ENCODE data around the gene ZMAT5. TPM values are rescaled to one million over a fixed set of nuclear protein-coding genes. Genes with fewer than 3 reads are reported as not detected.

The ZMAT5 gene
- polyA plus RNA-seq, 2 of the 4 experiments (the other 2 are of a cell fraction): 13.0 to 13.3 TPM

- no peaks in the 10 kb centered on the region for H3K9me3 ChIP-seq
- DNase-seq (ENCODE audit: low read depth in 1 of 2, low spot score in 1 of 2) (no peak), ATAC-seq (no peak), FAIRE-seq (no peak)
- no peak overlapping the region for H3K4me3 ChIP-seq
- WGBS (ENCODE audit: missing lambda C conversion rate): 90% methylated on average over 2 of the region's 7 CpGs
- TF ChIP-seq HMGXB4 (CRISPR knock-in tag; IDR thresholded peaks at IDR 0.05; ENCODE audit: borderline replicate concordance) (no peak), BHLHE40 (IDR thresholded peaks at IDR 0.05; ENCODE audit: low read depth, low read length) (no peak), RNF2 (IDR thresholded peaks at IDR 0.05; ENCODE audit: borderline replicate concordance, low read depth) (no peak), KDM1A (IDR thresholded peaks at IDR 0.05; ENCODE audit: low read depth) (no peak)
- CTCF ChIA-PET: interaction anchor here (1.2 to 1.7 kb wide), 4 partner anchors 12 to 383 kb away, joined by 3 to 4 read pairs (median 4); no protein-coding TSS in a partner anchor
- H3K4me1 ChIP-seq: peaks cover 38% of the 10 kb centered on the region
- H3K27ac ChIP-seq: no peak overlapping the region
- no peak overlapping the region for H3K4me2 ChIP-seq
- POLR2A ChIA-PET: no interaction called here
Observed at GRCh38 chr22:29705651-29706050, 61.2 kb downstream of the ZMAT5 start.

- CTCF ChIA-PET: interaction anchor here (0.7 to 1.7 kb wide), 5 partner anchors 10 to 384 kb away, joined by 3 to 4 read pairs (median 4); no protein-coding TSS in a partner anchor
- Histone ChIP-seq H3K4me3 (no peak overlapping the region), H3K9me3 (no peaks in the 10 kb centered on the region), H3K4me1 (peaks cover 39% of the 10 kb centered on the region), H3K27ac (peak overlapping the region in 1 of 2 experiments; percentile 78; a peak in 3 of 6 replicates), H3K4me2 (peak overlapping the region; percentile 58)
- DNase-seq (ENCODE audit: low read depth in 1 of 2, low spot score in 1 of 2) (peak in 1 of 2 experiments; percentile 43), ATAC-seq (peak; percentile 44 to 65), FAIRE-seq (no peak)
- 28% methylated on average over 9 of the region's 14 CpGs for WGBS (ENCODE audit: missing lambda C conversion rate)
- POLR2A ChIA-PET: no interaction called here
- TF ChIP-seq FOXS1 (CRISPR knock-in tag; IDR thresholded peaks at IDR 0.05) (no peak), RARB (CRISPR knock-in tag; IDR thresholded peaks at IDR 0.05) (no peak), HOXB5 (CRISPR knock-in tag; IDR thresholded peaks at IDR 0.05) (no peak), HEYL (CRISPR knock-in tag; IDR thresholded peaks at IDR 0.05) (no peak)
Observed at GRCh38 chr22:29704528-29705285, 62.1 kb downstream of the ZMAT5 start.

- ATAC-seq (no peak), FAIRE-seq (no peak), DNase-seq (ENCODE audit: low read depth in 1 of 2, low spot score in 1 of 2) (no peak)
- Histone ChIP-seq H3K9me3 (no peaks in the 10 kb centered on the region), H3K4me2 (peak overlapping the region; percentile 58; the same call in 1 of the 3 replicates), H3K4me3 (no peak overlapping the region), H3K27ac (peak overlapping the region in 1 of 2 experiments; percentile 78; a peak in 2 of 6 replicates), H3K4me1 (peaks cover 39% of the 10 kb centered on the region)
- WGBS (ENCODE audit: missing lambda C conversion rate): 54% methylated on average over 4 of the region's 7 CpGs
- CTCF ChIA-PET: interaction anchor here (3.1 to 3.2 kb wide), 2 partner anchors 12 to 14 kb away, joined by 10 to 17 read pairs; no protein-coding TSS in a partner anchor
- TF ChIP-seq KDM1A (IDR thresholded peaks at IDR 0.05; ENCODE audit: low read depth) (no peak), NR3C1 (IDR thresholded peaks at IDR 0.05) (no peak), MYC (IDR thresholded peaks at IDR 0.05; ENCODE audit: borderline replicate concordance, low read length) (no peak), EP300 (IDR thresholded peaks at IDR 0.05) (no peak), FOSB (CRISPR knock-in tag; IDR thresholded peaks at IDR 0.05) (no peak), EHMT2 (IDR thresholded peaks at IDR 0.05; ENCODE audit: low read depth) (no peak), BCL3 (IDR thresholded peaks at IDR 0.05) (no peak), CTCF (IDR thresholded peaks at IDR 0.05) (no peak), ZNF302 (CRISPR knock-in tag; IDR thresholded peaks at IDR 0.05) (no peak), RFX5 (IDR thresholded peaks at IDR 0.05) (no peak), JUN (IDR thresholded peaks at IDR 0.05) (no peak)
- POLR2A ChIA-PET: no interaction called here
Observed at GRCh38 chr22:29703569-29704195, 63.1 kb downstream of the ZMAT5 start.

Measured in A549 (cell line).